ENCODE results near the gene TEAD1.

The TEAD1 gene

DNA sequence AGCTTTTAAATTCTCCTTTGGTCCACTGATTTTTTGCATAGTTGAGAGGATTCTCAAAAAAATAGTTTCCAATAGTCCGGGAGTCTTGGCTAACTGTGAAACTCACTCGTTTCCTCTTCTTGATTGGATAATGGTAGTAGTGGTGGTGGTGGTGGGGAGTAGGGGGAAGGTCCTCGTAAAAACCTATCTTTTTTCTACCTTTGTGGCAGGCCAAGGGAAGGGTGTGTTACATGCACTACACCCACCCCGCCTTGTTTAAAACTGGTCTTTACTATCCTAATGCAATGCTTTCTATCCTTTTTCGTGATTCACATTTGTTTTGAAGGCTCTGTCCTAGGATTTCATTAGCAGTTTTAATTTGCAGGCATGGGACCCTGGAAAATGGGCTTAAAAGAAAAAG is 4.8 kb downstream of the TEAD1 start:
- TF ChIP-seq, protein P1, sequence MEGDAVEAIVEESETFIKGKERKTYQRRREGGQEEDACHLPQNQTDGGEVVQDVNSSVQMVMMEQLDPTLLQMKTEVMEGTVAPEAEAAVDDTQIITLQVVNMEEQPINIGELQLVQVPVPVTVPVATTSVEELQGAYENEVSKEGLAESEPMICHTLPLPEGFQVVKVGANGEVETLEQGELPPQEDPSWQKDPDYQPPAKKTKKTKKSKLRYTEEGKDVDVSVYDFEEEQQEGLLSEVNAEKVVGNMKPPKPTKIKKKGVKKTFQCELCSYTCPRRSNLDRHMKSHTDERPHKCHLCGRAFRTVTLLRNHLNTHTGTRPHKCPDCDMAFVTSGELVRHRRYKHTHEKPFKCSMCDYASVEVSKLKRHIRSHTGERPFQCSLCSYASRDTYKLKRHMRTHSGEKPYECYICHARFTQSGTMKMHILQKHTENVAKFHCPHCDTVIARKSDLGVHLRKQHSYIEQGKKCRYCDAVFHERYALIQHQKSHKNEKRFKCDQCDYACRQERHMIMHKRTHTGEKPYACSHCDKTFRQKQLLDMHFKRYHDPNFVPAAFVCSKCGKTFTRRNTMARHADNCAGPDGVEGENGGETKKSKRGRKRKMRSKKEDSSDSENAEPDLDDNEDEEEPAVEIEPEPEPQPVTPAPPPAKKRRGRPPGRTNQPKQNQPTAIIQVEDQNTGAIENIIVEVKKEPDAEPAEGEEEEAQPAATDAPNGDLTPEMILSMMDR (IDR thresholded peaks at IDR 0.05; ENCODE audit: control insufficient read depth, insufficient read depth, low read depth, low read length, missing control alignments) = no peak
- DNase-seq (ENCODE audit: low read depth) = no peak
- H3K4me3 ChIP-seq (ENCODE audit: control insufficient read depth, low read depth, low read length) = peak overlapping the region; percentile 7; the same call in 1 of the 2 replicates

DNA sequence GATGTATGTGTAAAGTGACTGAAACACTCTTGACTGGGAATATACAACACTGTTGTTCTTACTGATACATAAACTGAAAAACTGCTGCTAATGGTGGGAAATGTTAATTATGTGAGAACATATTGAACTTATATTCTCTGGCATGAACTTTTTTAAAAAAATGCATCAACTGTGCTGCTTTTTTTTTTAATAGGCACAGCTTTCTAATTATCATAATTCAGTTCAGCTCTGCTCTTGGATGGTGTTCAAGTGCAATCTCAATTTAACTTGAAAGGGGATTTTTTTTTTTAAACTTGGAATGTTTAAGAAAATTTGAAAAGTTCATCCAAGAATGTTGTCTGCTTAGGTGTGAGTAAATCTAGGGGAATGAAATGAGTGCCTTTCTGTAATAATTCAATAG is 5.2 kb downstream of the TEAD1 start:
- no peak overlapping the region for H3K4me3 ChIP-seq (ENCODE audit: control insufficient read depth, low read depth, low read length)
- TF ChIP-seq, protein P1 (IDR thresholded peaks at IDR 0.05; ENCODE audit: control insufficient read depth, insufficient read depth, low read depth, low read length, missing control alignments) = no peak
- DNase-seq (ENCODE audit: low read depth) = no peak

DNA sequence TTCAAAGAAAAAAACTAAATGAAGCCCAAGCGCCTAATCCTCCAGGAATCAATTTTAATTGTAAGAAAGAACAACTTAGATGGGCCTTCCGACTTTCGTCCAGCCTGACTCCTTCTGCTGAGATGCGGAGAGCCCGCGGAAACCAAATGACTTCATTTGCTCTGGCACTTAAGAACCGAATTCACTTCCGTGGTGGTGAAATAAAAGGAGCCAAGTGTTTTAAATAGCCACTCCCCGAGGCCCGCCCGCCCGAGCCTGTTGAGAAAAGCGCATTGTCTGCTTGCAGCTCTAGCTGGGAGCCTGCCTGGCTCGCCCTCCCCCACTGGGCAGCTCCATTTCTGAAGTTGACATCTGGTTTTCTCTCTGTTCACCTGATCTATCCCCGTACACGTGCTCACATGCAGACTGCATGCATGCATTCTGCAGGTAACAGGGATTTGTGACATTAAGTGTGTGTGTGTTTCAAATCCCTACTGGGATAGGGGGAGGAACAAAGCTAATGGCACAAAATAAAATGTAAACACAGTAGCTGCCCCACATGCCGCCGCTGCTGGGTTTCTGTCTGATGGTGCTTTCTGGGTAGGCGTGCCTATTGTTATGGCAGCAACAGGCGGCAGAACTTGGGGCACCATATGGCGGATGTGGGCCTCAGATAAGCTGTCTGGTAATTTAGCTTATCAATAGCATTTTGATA is 6.2 kb downstream of the TEAD1 start:
- no peak overlapping the region for H3K4me3 ChIP-seq (ENCODE audit: control insufficient read depth, low read depth, low read length)
- TF ChIP-seq, protein P1 (IDR thresholded peaks at IDR 0.05; ENCODE audit: control insufficient read depth, insufficient read depth, low read depth, low read length, missing control alignments) = no peak
- no peak for DNase-seq (ENCODE audit: low read depth)

DNA sequence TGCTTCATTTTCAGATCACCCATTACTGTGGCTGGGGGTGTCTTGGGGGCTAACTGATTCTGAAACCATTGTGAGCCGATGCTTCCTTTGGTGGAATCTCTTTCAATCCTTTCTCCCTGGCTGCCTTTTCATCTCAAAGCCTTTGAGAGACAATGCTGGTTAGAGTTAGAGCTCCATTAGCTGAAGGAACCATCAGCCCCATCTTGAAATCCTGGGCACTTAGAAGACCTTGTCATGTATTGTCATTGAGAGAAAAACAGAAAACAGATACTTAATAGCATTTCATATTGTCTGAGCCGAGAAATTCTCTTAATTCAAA is 6.7 kb downstream of the TEAD1 start:
- H3K4me3 ChIP-seq (ENCODE audit: control insufficient read depth, low read depth, low read length) = no peak overlapping the region

DNA sequence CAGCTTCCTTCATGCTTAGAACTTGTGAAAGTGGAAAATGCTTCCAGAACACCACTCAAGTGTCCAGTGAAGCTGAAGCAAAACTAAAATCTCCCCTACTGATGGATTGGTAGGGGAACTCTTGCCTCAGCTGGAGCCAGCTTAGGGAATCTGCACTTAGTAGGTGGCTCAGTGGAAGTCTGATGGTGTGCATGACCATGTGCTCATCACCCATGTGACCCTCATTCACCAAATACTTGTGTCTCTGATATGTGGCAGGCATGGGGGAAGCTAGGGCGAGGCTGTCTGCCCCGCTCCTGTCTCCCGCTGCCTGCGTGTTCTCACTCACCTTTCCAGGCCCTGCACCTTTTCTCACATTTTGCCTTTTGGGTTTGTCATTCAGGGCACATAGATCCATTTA is 7.2 kb downstream of the TEAD1 start:
- DNase-seq (ENCODE audit: low read depth) = no peak
- H3K4me3 ChIP-seq (ENCODE audit: control insufficient read depth, low read depth, low read length) = no peak overlapping the region
- TF ChIP-seq, protein P1 (IDR thresholded peaks at IDR 0.05; ENCODE audit: control insufficient read depth, insufficient read depth, low read depth, low read length, missing control alignments) = no peak

More for the DNA sequence above, 6.7 kb downstream of the TEAD1 start:
- TF ChIP-seq, protein P1 (IDR thresholded peaks at IDR 0.05; ENCODE audit: control insufficient read depth, insufficient read depth, low read depth, low read length, missing control alignments) = no peak
- DNase-seq (ENCODE audit: low read depth) = no peak

DNA sequence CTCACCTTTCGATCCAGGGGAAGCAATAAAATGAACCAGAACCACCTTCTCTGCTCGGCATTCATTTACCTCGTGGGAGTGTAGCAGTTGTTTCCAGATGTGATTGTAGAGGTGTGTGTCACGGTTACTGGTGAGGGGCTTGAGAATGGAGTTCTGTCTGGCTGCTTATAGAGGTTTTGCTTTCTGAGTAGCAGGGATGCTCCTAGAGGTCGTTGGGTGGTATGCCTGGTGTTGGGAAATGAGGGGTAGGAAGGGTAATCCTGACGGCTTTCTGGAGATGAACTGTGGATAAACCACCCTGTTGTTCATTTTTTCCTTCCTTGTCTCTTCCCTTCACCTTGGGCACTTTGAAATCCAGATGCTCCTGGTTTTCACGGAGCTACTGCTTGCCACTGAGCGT is 8.1 kb downstream of the TEAD1 start:
- no peak for DNase-seq (ENCODE audit: low read depth)

More for the DNA sequence above, 8.1 kb downstream of the TEAD1 start:
- TF ChIP-seq, protein P1 (IDR thresholded peaks at IDR 0.05; ENCODE audit: control insufficient read depth, insufficient read depth, low read depth, low read length, missing control alignments) = no peak
- no peak overlapping the region for H3K4me3 ChIP-seq (ENCODE audit: control insufficient read depth, low read depth, low read length)
